SK-N-SH (cell line): ENCODE data around the gene DENND1C.

Source experiments
- CTCF ChIP-seq: fragments of 200-600 bp; sonication (generic); IDR thresholded peaks from 2 replicates; pipeline ENCODE4 v1.6.1; 2017; ENCODE audit warnings: antibody characterized with exemption, mild to moderate bottlenecking, moderate library complexity
- EZH2phosphoT487 ChIP-seq: fragments of 200-600 bp; sonication (generic); IDR thresholded peaks from 2 replicates; pipeline ENCODE4 v1.6.1; 2017; ENCODE audit warnings: low read depth, mixed run types, mild to moderate bottlenecking, antibody characterized with exemption, moderate library complexity, borderline replicate concordance
- FOXM1 ChIP-seq: IDR thresholded peaks from 2 replicates; pipeline ENCODE4 v1.4.0; 2012; ENCODE audit warnings: low read depth, mild to moderate bottlenecking
- POLR2AphosphoS5 ChIP-seq: IDR thresholded peaks from 2 replicates; pipeline ENCODE4 v1.6.1; 2012; ENCODE audit warnings: low read depth, low read length
- SIN3A ChIP-seq: IDR thresholded peaks from 2 replicates; pipeline ENCODE4 v1.6.1; 2012; ENCODE audit warnings: low read depth, mild to moderate bottlenecking, low read length, moderate library complexity, borderline replicate concordance
- TAF1 ChIP-seq: IDR thresholded peaks from 2 replicates; pipeline ENCODE4 v1.6.1; 2012; ENCODE audit warnings: low read depth, mild to moderate bottlenecking, low read length, moderate library complexity, borderline replicate concordance
- TEAD4 ChIP-seq: IDR thresholded peaks from 2 replicates; pipeline ENCODE4 v1.4.0; 2012; ENCODE audit warnings: mild to moderate bottlenecking, borderline replicate concordance; ENCODE audit not compliant: insufficient read depth
- USF1 ChIP-seq: IDR thresholded peaks from 2 replicates; pipeline ENCODE4 v1.4.0; 2012; ENCODE audit warnings: low read depth, borderline replicate concordance
- TF ChIP-seq, protein P1 (sequence below): IDR thresholded peaks from 2 replicates; pipeline ENCODE4 v1.4.0; 2012; ENCODE audit warnings: low read depth

- TF ChIP-seq CTCF, result no peak
- no peak for TF ChIP-seq USF1
- no peak for TF ChIP-seq FOXM1
- TF ChIP-seq, protein P1, sequence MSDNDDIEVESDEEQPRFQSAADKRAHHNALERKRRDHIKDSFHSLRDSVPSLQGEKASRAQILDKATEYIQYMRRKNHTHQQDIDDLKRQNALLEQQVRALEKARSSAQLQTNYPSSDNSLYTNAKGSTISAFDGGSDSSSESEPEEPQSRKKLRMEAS, result no peak
- no peak for TF ChIP-seq TEAD4
- no peak for TF ChIP-seq POLR2AphosphoS5
- TF ChIP-seq SIN3A, result no peak
- TF ChIP-seq EZH2phosphoT487, result no peak
- TF ChIP-seq TAF1, result no peak
Observed at GRCh38 chr19:6510618-6511017, 29.0 kb upstream of the DENND1C start.
